ENCODE data around the gene SORL1-AS1.

Gene SORL1-AS1

GRCh38 chr11:121476379-121477032, 23.7 kb upstream of the SORL1-AS1 start:
- no peak for DNase-seq (ENCODE audit: low read depth)

- no peak for DNase-seq (ENCODE audit: low read depth)
Observed at GRCh38 chr11:121474680-121475079, 21.9 kb upstream of the SORL1-AS1 start.

- no peak for DNase-seq (ENCODE audit: low read depth)
Observed at GRCh38 chr11:121473064-121473777, 20.5 kb upstream of the SORL1-AS1 start.

GRCh38 chr11:121472312-121472711, 19.5 kb upstream of the SORL1-AS1 start:
- DNase-seq (ENCODE audit: low read depth) = no peak

GRCh38 chr11:121471167-121471566, 18.4 kb upstream of the SORL1-AS1 start:
- DNase-seq (ENCODE audit: low read depth) = no peak

GRCh38 chr11:121469910-121470309, 17.1 kb upstream of the SORL1-AS1 start:
- no peak for DNase-seq (ENCODE audit: low read depth)

- no peak for DNase-seq (ENCODE audit: low read depth)
Observed at GRCh38 chr11:121467965-121468364, 15.2 kb upstream of the SORL1-AS1 start.

GRCh38 chr11:121467471-121467870, 14.7 kb upstream of the SORL1-AS1 start:
- no peak for DNase-seq (ENCODE audit: low read depth)

GRCh38 chr11:121466063-121466794, 13.5 kb upstream of the SORL1-AS1 start:
- no peak for DNase-seq (ENCODE audit: low read depth)

- no peak for DNase-seq (ENCODE audit: low read depth)
Observed at GRCh38 chr11:121465709-121466062, 12.9 kb upstream of the SORL1-AS1 start.

GRCh38 chr11:121464352-121464946, 11.7 kb upstream of the SORL1-AS1 start:
- peak; percentile 35 for DNase-seq (ENCODE audit: low read depth)

- DNase-seq (ENCODE audit: low read depth) = no peak
Observed at GRCh38 chr11:121463689-121464335, 11.0 kb upstream of the SORL1-AS1 start.

- no peak for DNase-seq (ENCODE audit: low read depth)
Observed at GRCh38 chr11:121461843-121462242, 9.1 kb upstream of the SORL1-AS1 start.

- no peak for DNase-seq (ENCODE audit: low read depth)
Observed at GRCh38 chr11:121460941-121461514, 8.3 kb upstream of the SORL1-AS1 start.

- DNase-seq (ENCODE audit: low read depth) = no peak
Observed at GRCh38 chr11:121459413-121460017, 6.7 kb upstream of the SORL1-AS1 start.

- no peak for DNase-seq (ENCODE audit: low read depth)
Observed at GRCh38 chr11:121458551-121458950, 5.8 kb upstream of the SORL1-AS1 start.

- no peak for DNase-seq (ENCODE audit: low read depth)
Observed at GRCh38 chr11:121456816-121457431, 4.2 kb upstream of the SORL1-AS1 start.

GRCh38 chr11:121456151-121456550, 3.4 kb upstream of the SORL1-AS1 start:
- no peak for DNase-seq (ENCODE audit: low read depth)

GRCh38 chr11:121455115-121455514, 2.3 kb upstream of the SORL1-AS1 start:
- no peak for DNase-seq (ENCODE audit: low read depth)

GRCh38 chr11:121453589-121454299, 977 bp upstream of the SORL1-AS1 start:
- DNase-seq (ENCODE audit: low read depth) = no peak

Data from stimulated activated CD8-positive, alpha-beta memory T cell treated with anti-CD3 and anti-CD28 coated beads, Interleukin-15, amount 100 ng/mL, for 24 hours (primary cell).